Fibroblast of mammary gland (primary cell): Measurements from ENCODE around the gene NINJ2.
"Not testable (repeated sequence)": the region's sequence is repeated elsewhere in the genome, so short reads cannot be mapped to it uniquely, and the experiment has no call there.

Experiments
- DNase-seq: peaks from one replicate; pipeline ENCODE4 v3.0.0-alpha.2; 2010; ENCODE audit warnings: low read depth
- H3K4me3 ChIP-seq: 2 replicates; pipeline ENCODE4 v1.5.1; 2011; ENCODE audit warnings: low read depth, mild to moderate bottlenecking, low read length, moderate library complexity; ENCODE audit not compliant: control insufficient read depth
- TF ChIP-seq, protein P1 (sequence below): conservative IDR thresholded peaks from 2 replicates; pipeline ENCODE4 v1.5.1; 2011; ENCODE audit warnings: low read depth, low read length, inconsistent platforms; ENCODE audit not compliant: control insufficient read depth, insufficient read depth

Gene NINJ2

DNA sequence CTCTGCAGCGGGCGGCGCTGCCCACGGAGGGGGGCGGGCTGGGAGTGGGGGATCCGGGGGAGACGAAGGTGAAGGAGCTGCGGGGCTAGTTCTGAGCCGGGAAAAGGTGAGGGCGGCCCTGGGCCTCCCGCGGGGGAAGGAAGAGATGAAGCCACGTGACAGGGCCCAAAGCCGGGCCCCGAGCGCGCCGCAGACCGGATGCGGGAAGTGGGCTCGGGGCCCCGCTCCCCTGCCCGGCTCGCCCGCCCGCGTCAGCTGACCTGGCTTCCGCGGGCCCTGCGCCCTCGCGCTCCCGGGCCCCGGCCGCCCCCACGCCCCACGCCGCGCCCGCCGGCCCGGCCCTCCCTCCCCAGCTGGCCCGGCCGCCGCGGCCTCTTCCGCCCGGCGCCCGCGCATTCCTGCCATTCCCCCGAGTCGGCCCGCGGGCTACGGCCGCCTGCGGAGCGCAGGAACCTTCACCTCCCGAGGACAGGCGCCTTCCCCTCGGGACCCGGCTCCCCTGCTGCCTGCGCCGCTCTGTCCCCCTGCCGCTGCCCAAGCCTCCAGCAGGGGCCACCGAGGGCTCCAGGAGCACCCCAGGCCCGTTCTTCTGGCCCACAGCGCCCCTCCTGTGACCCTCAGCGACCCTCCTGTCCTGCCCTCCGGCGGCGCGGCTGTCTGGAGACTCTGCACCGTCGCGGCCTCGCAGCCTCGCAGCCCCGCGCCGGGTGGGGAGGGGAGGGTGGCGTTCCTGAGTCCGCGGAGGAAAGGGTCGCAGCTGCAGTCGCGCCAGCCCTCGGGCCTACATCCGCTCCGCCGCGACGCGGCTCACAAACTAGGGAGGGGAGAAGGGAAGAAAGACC, 20.4 kb downstream of the NINJ2 start:
- peak overlapping the region; percentile 40 for H3K4me3 ChIP-seq
- peak; percentile 45 for DNase-seq
- TF ChIP-seq, protein P1, sequence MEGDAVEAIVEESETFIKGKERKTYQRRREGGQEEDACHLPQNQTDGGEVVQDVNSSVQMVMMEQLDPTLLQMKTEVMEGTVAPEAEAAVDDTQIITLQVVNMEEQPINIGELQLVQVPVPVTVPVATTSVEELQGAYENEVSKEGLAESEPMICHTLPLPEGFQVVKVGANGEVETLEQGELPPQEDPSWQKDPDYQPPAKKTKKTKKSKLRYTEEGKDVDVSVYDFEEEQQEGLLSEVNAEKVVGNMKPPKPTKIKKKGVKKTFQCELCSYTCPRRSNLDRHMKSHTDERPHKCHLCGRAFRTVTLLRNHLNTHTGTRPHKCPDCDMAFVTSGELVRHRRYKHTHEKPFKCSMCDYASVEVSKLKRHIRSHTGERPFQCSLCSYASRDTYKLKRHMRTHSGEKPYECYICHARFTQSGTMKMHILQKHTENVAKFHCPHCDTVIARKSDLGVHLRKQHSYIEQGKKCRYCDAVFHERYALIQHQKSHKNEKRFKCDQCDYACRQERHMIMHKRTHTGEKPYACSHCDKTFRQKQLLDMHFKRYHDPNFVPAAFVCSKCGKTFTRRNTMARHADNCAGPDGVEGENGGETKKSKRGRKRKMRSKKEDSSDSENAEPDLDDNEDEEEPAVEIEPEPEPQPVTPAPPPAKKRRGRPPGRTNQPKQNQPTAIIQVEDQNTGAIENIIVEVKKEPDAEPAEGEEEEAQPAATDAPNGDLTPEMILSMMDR: no peak

DNA sequence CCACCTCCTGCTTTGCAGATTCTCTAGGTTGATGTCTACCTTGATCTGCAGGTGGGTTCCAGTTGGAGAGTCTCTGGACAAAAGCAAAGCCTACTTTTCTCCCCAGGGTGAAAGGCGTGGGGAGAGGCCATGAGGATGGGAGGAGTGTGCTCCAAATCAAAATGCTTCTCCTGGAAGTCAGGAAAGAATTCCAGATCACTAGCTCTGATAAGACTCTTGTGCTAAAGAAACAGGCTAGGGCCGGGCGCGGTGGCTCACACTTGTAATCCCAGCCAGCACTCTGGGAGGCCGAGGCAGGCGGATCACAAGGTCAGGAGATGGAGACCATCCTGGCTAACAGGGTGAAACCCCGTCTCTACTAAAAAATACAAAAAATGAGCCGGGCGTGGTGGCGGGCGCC, 21.9 kb downstream of the NINJ2 start:
- H3K4me3 ChIP-seq, DNase-seq: not testable (repeated sequence)

DNA sequence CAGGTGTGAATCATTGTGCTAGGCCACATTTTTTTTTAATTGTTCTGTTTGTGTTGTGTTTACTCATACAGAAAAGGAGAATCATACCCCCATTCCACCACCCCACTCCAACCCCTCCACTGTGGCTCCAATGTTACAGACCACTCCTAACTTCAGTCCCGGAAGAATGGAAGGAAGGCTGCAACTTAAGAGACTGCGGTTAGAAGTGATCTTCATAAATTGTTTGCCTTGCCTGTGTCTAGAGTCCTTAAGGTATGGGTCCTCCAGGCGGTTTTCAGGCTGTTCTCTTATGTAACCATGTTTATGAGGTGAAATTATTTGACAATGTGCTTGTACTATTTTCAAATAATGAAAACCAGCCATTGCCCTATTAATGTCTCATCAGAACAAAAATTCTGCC, 22.5 kb downstream of the NINJ2 start:
- TF ChIP-seq, protein P1: no peak
- H3K4me3 ChIP-seq: no peak overlapping the region
- DNase-seq: no peak

DNA sequence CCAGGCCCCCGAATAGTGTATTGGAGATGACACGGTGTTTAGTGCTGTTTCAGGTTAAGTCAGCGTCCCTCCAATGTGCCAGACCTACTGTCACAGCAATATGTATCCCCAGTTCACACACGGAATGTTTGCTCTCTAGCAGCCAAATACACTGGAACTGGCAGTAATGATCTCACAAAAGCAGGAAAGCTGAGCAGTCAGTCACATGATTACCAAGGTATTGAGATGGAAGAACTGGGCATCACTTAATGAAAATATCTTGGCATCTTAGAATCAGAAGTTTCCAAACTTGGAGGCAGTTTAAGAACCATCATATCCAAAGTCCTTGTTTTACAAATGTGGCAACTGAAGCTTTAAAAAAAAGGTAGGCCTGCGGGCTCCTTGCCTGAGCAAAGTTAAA, 23.3 kb downstream of the NINJ2 start:
- no peak overlapping the region for H3K4me3 ChIP-seq
- DNase-seq: no peak
- TF ChIP-seq, protein P1: no peak

DNA sequence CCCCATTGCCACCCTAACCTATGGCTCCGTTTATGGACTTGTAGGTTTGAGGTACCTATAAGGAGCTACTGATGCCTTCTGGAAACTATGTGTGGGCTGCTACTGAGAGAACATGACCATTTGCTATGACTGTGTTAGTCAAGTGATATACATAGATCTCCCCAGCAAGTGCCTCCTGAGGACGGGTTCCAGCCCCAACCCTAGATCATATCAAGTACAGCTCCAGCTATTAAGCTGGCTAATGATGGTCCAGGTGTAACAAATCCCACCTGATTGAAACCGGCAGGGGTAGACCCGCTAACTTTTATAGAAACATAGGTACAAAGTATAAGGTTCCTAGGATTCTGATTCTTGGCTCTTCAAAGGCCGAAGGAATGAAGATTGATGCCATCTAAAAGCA, 23.7 kb downstream of the NINJ2 start:
- TF ChIP-seq, protein P1: no peak
- DNase-seq: no peak
- no peak overlapping the region for H3K4me3 ChIP-seq

DNA sequence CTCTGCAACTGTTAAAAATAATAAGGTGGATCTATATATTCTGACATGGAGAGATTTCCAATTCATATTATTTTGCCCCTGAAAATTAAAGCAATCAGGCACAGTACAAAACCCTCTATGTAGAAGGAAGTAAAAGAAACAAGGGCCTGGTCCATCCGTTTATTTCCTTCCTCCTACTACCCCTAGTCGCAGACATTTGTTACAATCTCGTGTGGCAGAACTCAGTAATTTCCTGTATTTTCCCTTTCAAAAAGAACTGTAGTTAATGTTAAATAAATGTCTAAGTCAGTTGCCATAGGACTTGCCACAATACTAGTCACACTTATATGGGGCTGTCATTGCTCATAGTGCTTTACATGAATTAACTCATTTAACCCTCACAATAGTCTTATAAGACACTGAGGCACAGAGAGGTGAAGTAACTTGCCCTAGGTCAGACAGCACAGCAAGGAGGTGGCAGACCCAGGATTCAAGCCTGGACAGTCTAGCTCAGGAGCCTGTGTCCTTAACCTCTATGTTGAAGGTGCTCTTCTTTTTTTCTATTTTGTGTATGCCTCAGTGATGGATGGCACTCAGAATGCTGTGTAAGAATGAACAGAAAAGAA, 24.2 kb downstream of the NINJ2 start:
- DNase-seq: no peak
- TF ChIP-seq, protein P1: no peak
- H3K4me3 ChIP-seq: no peak overlapping the region

DNA sequence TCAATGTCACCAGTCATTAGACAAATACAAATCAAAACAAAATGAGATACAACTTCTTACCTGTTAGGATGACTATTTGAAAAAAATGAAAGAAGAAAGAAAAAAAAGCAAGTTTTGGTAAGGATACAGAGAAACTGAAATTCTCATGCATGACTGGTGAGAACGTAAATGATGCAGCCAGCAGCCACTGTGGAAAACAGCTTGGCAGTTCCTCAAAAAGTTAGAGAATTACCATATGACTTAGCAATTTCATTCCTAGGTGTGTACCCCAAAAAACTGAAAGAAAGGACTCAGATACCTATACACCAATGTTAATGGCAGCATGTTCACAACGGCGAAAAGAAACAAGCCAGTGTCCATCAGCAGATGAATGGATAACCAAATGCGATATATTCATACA, 26.6 kb downstream of the NINJ2 start:
- no peak overlapping the region for H3K4me3 ChIP-seq
- no peak for DNase-seq
- TF ChIP-seq, protein P1: no peak
